Glomerular visceral epithelial cell (primary cell): ENCODE data around the gene KLC3.

Source experiments
- DNase-seq: peaks from one replicate; pipeline ENCODE4 v3.0.0-alpha.2; 2016; ENCODE audit errors: extremely low spot score

Gene KLC3

GRCh38 chr19:45370410-45371204 lies 30.1 kb downstream of the KLC3 start, which contains the start of gene ERCC2:
Gene ERCC2 (minus strand): TSS chr19:45370573. CDS start chr19:45370540, 33 bp downstream.
- peak; percentile 99 for DNase-seq

GRCh38 chr19:45376045-45376724 lies 35.6 kb downstream of the KLC3 start:
- DNase-seq, result peak; percentile 98

GRCh38 chr19:45380107-45380506 lies 39.6 kb downstream of the KLC3 start:
- DNase-seq, result no peak

- no peak for DNase-seq
Observed at GRCh38 chr19:45382426-45382825, 41.9 kb downstream of the KLC3 start.

- DNase-seq, result no peak
Observed at GRCh38 chr19:45385392-45386221, 45.1 kb downstream of the KLC3 start.

- no peak for DNase-seq
Observed at GRCh38 chr19:45391346-45391745, 50.8 kb downstream of the KLC3 start.

GRCh38 chr19:45391871-45392665 lies 51.5 kb downstream of the KLC3 start:
- DNase-seq, result no peak

- no peak for DNase-seq
Observed at GRCh38 chr19:45395821-45396617, 55.5 kb downstream of the KLC3 start.

- DNase-seq, result no peak
Observed at GRCh38 chr19:45400192-45400591, 59.6 kb downstream of the KLC3 start.
